NCI-H2171 treated with DMSO at 0.1 percent for 48 hours (cell line): ENCODE results near the gene GREM2.

Experiments
- DNase-seq: peaks from one replicate; lab custom pipeline; 2025; lab: John Stamatoyannopoulos, UW

Gene GREM2

GRCh38 chr1:240497908-240498307, 114.0 kb downstream of the GREM2 start:
- no peak for DNase-seq

DNA sequence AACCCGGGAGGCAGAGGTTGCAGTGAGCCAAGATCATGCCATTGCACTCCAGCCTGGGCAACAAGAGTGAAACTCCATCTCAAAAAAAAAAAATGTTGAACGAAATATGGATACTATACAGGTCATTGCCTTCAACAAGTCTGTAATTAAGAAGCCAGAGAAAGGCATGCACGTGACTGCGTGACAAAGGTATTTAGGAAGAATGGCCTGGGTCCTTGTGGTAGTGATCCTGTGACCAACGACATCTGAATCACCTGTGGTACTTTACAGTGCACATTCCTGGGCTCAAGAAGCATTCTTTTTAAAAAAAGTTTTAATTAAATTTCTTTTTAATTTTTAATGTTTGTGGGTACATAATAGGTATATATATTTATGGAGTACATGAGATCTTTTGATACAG, 115.0 kb downstream of the GREM2 start:
- DNase-seq, result no peak

- DNase-seq, result no peak
Measured at GRCh38 chr1:240496356-240496755, 115.6 kb downstream of the GREM2 start.

DNA sequence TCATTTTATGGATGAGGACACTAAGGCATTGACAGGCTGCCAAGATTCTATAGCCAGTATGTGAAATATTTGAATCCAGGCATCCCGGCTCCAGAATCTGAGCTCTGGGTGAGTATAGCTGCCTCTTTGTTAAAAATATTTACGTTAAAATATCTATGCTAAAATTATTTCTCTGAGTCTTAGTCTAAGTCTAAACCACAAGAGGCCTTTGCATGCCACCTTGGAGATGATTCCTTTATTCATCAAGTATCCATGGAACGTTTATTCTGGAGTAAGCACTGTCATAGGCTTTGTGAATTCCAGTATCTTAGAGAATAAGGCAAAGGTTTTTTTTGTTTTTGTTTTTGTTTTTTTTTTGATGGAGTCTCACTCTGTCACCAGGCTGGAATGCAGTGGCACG, 116.4 kb downstream of the GREM2 start:
- DNase-seq, result no peak

GRCh38 chr1:240492832-240493440, 119.0 kb downstream of the GREM2 start:
- DNase-seq, result peak; percentile 13

- no peak for DNase-seq
Measured at GRCh38 chr1:240491796-240492195, 120.2 kb downstream of the GREM2 start.

DNA sequence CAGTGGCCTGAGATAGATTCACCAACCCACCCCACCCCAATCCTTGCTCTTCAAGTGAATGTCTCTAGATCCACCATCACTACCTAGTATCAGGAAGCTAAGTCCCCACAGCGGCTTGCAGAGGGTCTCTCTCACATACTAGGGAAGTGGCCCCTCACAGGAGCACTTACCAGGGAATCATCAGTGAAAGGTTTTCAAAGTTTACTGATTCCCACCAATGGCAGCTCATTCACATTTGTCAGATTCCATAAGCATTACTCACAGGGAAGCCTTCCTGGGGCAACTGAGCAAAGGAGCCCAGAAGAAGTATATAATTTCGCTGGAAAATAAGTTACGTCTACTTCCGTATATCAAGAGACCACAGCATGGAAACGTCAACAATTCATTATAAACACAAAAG, 120.8 kb downstream of the GREM2 start:
- no peak for DNase-seq

DNA sequence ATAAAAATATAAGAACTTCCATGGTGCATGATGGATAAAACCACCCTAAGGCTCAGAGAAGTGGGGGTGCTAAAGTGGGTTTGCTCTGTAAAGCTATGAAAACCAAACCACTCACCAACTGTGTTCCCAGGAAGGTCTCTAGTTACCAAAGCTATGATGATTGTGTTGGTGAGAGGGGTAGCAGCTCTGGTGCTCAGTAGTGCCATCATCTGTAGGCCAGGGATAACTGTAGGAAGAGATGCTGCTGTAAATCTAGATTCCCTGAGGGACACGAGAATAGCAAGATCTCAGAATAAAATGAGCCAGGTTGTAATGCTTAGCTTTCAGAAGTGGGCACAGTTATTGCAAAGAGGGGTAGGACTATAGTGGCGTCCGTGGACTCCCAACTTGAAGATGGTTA, 124.5 kb downstream of the GREM2 start:
- DNase-seq, result no peak

DNA sequence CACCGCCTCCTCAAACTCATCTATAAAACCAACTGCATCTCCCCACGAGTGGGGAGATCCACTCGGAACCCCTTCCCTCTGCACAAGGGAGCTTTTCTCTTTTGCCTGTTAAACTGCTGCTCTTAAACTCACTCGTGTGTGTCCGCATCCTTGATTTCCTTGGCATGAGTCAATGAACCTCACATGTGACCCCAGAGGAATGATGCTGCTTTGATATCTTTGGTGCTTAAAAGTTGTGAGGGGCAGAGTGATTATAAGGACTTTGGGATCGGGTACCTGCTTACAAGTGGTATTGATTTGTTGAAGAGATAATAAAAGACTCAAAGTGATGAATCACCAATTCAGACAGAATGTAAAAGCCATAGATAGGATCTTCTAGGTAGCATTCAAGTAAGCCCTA, 125.3 kb downstream of the GREM2 start:
- no peak for DNase-seq

DNA sequence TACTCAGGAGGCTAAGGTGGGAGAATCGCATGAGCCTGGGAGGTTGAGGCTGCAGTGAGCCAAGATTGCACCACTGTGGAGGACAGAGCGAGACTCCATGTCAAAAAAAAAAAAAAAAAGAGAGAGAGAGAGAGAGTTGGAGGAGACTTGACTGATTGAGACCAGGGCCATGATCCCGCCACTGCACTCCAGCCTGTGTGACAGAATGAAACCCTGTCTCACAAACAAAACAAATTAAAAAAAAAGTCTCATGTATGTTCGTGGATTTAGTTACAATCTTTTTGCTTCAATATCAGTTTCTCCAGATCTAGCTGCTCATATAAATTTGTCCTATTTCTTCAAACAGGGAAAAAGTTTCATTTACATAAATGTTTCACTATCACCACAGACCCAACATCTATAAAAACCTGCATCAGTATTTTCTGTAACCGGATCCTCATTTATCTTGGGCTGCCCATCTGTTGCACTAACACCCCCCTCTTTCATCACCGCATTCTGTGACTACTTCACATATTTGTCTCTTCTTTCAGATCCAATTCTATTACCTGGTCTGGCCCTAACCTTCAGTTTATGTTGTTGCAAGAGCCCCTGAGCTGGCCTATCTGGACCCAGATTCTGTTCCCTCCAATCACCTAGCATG, 127.0 kb downstream of the GREM2 start:
- DNase-seq, result peak; percentile 25

- DNase-seq, result no peak
Measured at GRCh38 chr1:240478536-240478935, 133.4 kb downstream of the GREM2 start.

- no peak for DNase-seq
Measured at GRCh38 chr1:240475832-240476231, 136.1 kb downstream of the GREM2 start.

DNA sequence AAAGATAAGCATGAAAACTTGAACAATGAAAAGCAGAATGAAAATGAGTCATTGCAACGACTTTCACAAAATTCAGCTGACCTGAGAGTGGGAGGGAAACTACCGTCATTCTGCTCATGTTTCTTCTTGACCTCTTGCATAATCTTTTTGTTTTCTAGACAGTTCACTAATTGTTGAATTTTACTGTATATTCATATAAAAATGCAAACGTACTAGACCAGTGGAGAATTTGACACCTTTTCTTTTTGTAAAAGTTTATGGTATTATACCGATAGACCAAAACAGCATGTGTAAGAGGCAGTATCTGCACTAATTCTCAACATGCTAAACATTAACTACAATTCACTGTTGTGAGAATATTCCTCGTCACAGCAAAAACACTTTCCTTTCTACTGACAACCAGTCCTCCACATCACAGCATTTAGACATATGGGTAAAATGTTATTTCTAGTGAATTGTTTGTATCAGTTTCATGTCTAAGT, 137.8 kb downstream of the GREM2 start:
- DNase-seq, result no peak

DNA sequence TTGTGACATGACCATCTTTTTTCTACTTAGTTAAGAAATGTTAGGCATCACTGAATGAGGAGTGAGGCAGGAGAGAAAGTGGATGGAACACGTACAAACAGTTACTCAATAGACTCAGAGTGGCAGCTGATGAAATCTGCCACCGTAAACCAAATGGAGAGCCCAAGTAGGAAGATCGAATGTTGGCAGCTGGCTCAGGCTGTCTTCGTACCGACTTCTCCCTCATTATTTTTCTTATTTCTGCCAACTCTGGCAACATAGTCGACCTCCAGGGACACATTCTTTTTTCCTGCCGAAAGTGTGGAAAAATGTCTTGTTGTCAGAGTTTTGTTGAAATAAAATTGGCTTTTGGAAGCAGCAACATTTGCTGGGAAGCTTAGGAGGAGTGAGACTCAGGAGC, 143.3 kb downstream of the GREM2 start:
- DNase-seq, result no peak

GRCh38 chr1:240467895-240468294, 144.1 kb downstream of the GREM2 start:
- DNase-seq, result no peak

- DNase-seq, result no peak
Measured at GRCh38 chr1:240466509-240466908, 145.4 kb downstream of the GREM2 start.

DNA sequence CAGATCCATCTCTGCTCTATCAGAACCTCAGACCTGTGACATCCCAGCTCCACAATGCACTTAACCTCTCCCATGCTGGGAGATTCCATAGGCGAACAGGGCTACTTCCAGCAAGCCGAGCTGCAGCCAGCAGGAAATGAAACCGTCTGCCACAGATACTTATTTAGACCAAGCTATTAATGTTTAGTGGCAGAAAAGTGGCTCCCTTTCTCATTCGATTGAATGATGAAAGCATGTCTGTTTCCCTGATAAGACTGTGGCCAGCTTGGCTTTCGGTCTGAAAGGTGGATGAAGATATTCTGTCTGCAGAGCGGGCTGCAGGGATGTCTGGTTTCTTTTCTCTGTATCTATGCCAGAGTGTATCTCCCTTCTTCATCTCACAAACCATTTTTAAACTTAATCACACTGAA, 146.4 kb downstream of the GREM2 start:
- no peak for DNase-seq

- DNase-seq, result no peak
Measured at GRCh38 chr1:240464099-240464498, 147.9 kb downstream of the GREM2 start.

DNA sequence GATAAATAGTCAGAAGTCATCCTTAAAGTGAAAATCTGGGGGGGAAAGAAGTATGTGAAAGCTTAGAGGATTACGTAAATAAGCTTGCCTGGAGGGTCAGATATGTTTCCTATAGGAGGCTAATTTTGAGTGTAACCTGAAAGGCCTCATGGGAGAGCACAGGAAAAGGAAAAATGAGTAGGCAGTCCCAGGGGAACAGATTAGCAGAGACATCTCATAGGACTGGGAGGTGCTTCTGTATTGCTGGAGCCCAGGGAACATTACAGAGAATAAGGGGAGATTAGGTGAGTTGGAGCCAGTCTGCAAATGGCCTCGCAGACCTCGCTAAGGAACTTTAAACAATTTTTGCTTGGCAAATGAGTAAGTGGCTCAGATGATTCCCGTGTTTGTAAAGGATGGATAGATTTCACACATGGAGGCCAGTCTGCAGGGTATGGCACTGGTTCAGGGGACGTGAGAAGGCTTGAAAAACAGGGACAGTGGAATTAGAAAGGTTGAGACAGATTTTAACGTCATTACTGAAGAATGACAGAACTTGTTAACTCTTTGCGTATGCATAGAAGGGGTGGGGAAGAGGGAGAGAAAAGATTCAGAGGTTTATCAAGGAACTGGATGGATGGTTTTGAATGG, 149.1 kb downstream of the GREM2 start:
- DNase-seq, result peak; percentile 1

GRCh38 chr1:240462277-240462676, 149.7 kb downstream of the GREM2 start:
- DNase-seq, result no peak

GRCh38 chr1:240457203-240457602, 154.8 kb downstream of the GREM2 start:
- DNase-seq, result no peak

DNA sequence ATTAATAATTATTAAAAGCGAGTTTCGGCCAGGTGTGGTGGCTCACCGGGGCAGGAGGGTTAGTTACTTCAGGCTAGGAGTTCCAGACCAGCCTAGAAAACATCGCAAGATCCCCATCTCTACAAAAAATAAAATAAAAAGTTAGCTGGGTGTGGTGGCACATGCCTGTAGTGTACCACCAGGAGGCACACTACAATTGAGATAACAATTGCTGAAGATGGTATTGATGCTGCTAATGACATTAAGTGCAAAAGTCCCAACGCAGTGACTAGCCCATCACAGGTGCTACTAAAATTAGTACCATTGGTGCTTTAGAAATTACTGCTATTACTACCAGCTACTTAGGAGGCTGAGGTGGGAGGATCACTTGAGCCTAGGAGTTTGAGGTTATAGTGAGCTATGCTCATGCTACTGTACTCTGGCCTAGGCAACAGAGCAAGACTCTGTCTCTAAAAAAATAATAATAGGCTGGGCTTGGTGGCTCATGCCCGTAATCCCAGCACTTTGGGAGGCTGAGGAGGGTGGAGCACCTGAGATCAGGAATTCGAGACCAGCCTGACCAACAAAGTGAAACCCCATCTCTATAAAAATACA, 156.6 kb downstream of the GREM2 start:
- no peak for DNase-seq

GRCh38 chr1:240445369-240445768, 166.6 kb downstream of the GREM2 start:
- DNase-seq, result no peak
